ENCODE data around the gene PRSS27.

Gene PRSS27

GRCh38 chr16:2711370-2712062, 8.5 kb downstream of the PRSS27 start:
- TF ChIP-seq GATA2 (IDR thresholded peaks at IDR 0.05; ENCODE audit: low read depth, low read length) (no peak), GATA3 (IDR thresholded peaks at IDR 0.05; ENCODE audit: low read depth, low read length) (no peak)

GRCh38 chr16:2710711-2711231, 9.3 kb downstream of the PRSS27 start:
- TF ChIP-seq GATA3 (IDR thresholded peaks at IDR 0.05; ENCODE audit: low read depth, low read length) = no peak
- TF ChIP-seq GATA2 (IDR thresholded peaks at IDR 0.05; ENCODE audit: low read depth, low read length) = no peak

GRCh38 chr16:2710021-2710710, 9.9 kb downstream of the PRSS27 start:
- TF ChIP-seq GATA3 (IDR thresholded peaks at IDR 0.05; ENCODE audit: low read depth, low read length) (no peak), GATA2 (IDR thresholded peaks at IDR 0.05; ENCODE audit: low read depth, low read length) (no peak)

GRCh38 chr16:2709588-2709984, 10.4 kb downstream of the PRSS27 start:
- no peak for TF ChIP-seq GATA2 (IDR thresholded peaks at IDR 0.05; ENCODE audit: low read depth, low read length)
- no peak for TF ChIP-seq GATA3 (IDR thresholded peaks at IDR 0.05; ENCODE audit: low read depth, low read length)

GRCh38 chr16:2708955-2709587, 11.0 kb downstream of the PRSS27 start:
- no peak for TF ChIP-seq GATA2 (IDR thresholded peaks at IDR 0.05; ENCODE audit: low read depth, low read length)
- TF ChIP-seq GATA3 (IDR thresholded peaks at IDR 0.05; ENCODE audit: low read depth, low read length) = no peak

DNA sequence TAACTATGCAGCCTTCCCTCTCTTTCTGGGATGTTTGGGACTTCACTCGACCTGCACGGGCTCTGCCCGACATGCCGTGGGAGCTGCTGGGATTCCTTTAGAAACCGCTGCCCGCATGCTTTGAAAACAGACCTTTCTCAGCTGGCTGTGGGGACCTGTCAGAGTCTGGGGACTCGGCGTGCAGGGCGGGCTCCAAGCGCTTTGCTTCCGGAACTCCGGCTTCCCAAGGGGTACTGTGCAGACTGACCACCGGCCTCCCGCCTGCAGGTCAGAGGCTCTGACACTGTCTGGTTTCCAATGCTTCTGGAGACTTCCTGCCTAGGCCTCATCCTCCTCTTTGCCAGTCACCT, 11.8 kb downstream of the PRSS27 start:
- TF ChIP-seq GATA3 (IDR thresholded peaks at IDR 0.05; ENCODE audit: low read depth, low read length) (no peak), GATA2 (IDR thresholded peaks at IDR 0.05; ENCODE audit: low read depth, low read length) (no peak)

GRCh38 chr16:2707368-2708289, 12.4 kb downstream of the PRSS27 start:
- no peak for TF ChIP-seq GATA2 (IDR thresholded peaks at IDR 0.05; ENCODE audit: low read depth, low read length)
- TF ChIP-seq GATA3 (IDR thresholded peaks at IDR 0.05; ENCODE audit: low read depth, low read length) = no peak

DNA sequence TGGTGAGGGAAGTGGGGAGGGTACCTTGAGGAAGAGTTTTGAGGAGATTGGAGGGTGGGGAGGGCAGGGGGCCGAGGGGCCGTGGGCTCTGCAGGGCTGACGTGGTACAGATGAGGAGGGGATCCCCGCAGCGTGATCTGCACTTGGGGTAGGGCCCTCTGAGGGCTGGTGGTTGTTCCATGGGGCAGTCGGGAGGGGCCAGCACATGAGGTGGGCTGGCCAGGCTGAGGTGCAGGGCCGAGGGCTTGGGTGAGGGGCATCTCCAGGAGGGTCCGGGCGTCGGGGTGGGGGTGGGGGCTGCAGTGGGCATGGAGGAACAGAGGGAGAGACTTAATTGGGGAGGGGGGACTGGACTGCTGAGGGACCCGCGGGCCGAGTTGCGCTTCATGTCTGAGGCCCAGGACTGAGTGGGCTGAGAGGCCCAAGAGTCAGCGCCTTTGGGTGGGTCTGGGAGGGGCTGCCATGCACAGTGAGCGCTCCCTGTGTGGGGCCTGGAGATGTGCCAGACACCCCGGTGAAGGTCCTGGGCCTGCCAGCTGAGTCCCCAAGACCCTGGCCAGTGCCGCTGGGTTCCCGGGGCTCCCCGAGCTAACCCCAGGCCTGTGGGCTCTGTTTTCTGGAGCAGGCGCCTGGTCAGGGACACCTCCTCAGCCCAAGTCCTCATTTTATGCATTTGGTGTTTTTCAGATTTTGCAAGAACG, 13.3 kb downstream of the PRSS27 start:
- TF ChIP-seq GATA2 (IDR thresholded peaks at IDR 0.05; ENCODE audit: low read depth, low read length) (no peak), GATA3 (IDR thresholded peaks at IDR 0.05; ENCODE audit: low read depth, low read length) (no peak)

- TF ChIP-seq GATA2 (IDR thresholded peaks at IDR 0.05; ENCODE audit: low read depth, low read length) (no peak), GATA3 (IDR thresholded peaks at IDR 0.05; ENCODE audit: low read depth, low read length) (no peak)
Observed at GRCh38 chr16:2706085-2706484, 13.9 kb downstream of the PRSS27 start.

DNA sequence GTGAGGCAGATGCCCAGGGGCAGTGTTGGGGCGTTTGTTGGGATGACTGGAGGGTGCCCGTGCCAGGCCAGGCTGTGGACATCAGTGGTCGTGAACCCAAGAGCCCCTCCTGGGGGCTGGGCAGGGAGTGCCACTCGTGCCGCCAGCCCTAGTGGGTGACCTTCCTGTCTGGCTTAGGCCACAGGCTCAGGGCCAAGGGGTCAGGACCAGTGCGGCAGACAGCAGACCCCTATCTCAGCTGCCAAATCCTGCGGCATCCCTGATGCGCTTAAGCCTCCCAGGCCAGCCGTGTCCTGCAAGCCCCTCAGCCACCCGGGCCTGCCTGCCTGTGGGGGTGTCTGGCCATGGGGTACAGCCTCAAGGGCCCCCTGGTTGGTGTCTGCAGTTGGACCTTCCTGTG, 14.7 kb downstream of the PRSS27 start:
- TF ChIP-seq GATA2 (IDR thresholded peaks at IDR 0.05; ENCODE audit: low read depth, low read length) (no peak), GATA3 (IDR thresholded peaks at IDR 0.05; ENCODE audit: low read depth, low read length) (no peak)

DNA sequence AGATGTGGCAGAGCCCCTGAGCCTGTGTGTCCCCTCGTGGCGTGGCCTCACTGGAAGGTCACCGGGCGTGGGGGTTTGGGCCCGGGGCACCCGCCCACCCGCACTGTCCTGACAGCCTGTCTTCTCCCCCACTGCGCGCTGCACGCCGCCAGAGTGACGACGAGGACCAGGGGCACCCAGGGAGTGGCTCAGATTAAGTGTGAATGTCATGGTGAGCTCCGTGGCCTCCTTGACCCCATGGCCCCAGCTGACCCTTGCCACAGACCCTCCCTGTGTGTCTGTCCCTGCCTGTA, 15.1 kb downstream of the PRSS27 start:
- no peak for TF ChIP-seq GATA3 (IDR thresholded peaks at IDR 0.05; ENCODE audit: low read depth, low read length)
- no peak for TF ChIP-seq GATA2 (IDR thresholded peaks at IDR 0.05; ENCODE audit: low read depth, low read length)

GRCh38 chr16:2704166-2704982, 15.7 kb downstream of the PRSS27 start:
- no peak for TF ChIP-seq GATA3 (IDR thresholded peaks at IDR 0.05; ENCODE audit: low read depth, low read length)
- no peak for TF ChIP-seq GATA2 (IDR thresholded peaks at IDR 0.05; ENCODE audit: low read depth, low read length)
